AG09309 (cell line): ENCODE results near the gene STXBP5.

Experiments used
- DNase-seq: peaks from one replicate; pipeline ENCODE4 v3.0.0-alpha.2; 2010; ENCODE audit warnings: low read depth
- H3K4me3 ChIP-seq: 2 replicates; pipeline ENCODE4 v1.5.1; 2011; ENCODE audit warnings: mild to moderate bottlenecking, low read depth, low read length, moderate library complexity; ENCODE audit not compliant: control insufficient read depth
- CTCF ChIP-seq: IDR thresholded peaks from 2 replicates; pipeline ENCODE4 v1.5.1; 2011; ENCODE audit warnings: mild to moderate bottlenecking, low read depth, low read length, inconsistent platforms; ENCODE audit not compliant: insufficient read depth, control insufficient read depth; ENCODE audit errors: missing control alignments

Gene STXBP5

GRCh38 chr6:147401779-147402178 lies 197.6 kb downstream of the STXBP5 start:
- no peak overlapping the region for H3K4me3 ChIP-seq

GRCh38 chr6:147406783-147407182 lies 202.6 kb downstream of the STXBP5 start:
- H3K4me3 ChIP-seq, result no peak overlapping the region
- no peak for TF ChIP-seq CTCF
- DNase-seq, result no peak

More at GRCh38 chr6:147401779-147402178, 197.6 kb downstream of the STXBP5 start:
- no peak for DNase-seq
- no peak for TF ChIP-seq CTCF

DNA sequence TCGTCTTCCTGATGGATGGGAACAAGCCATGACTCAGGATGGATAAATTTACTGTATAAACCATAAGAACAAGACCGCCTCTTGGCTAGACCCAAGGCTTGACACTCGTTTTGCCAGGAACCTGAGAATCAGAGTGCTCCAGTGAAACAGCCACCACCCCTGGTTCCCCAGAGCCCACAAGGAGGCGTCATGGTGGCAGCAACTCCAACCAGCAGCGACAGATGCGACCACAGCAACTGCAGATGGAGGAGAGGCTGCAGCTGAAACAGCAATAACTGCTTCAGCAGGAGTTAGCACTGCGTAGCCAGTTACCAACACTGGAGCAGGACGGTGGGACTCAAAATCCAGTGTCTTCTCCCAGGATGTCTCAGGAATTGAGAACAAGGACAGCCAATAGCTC lies 203.4 kb downstream of the STXBP5 start:
- DNase-seq, result no peak
- TF ChIP-seq CTCF, result no peak
- no peak overlapping the region for H3K4me3 ChIP-seq

DNA sequence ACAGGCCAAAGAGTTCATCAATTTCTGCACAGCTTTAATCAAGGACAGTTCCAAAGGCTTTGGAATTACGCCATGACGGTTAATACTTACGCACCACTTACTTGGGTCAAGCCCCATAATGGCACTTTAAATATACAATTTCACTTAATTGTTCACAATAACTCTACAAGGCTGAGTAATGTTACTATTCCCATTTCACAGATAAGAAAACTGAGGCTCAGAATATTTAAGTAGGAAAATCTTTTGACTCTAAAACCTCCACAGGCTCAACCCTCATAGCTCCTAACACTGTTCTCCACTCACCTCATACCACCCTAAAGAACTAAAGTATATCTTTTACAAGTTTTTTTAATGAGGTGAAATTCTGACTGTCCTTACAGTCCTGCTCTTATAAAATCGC lies 212.4 kb downstream of the STXBP5 start:
- no peak overlapping the region for H3K4me3 ChIP-seq
- DNase-seq, result no peak
- TF ChIP-seq CTCF, result no peak

GRCh38 chr6:147417954-147418353 lies 213.7 kb downstream of the STXBP5 start:
- no peak for TF ChIP-seq CTCF
- H3K4me3 ChIP-seq, result no peak overlapping the region
- DNase-seq, result no peak

DNA sequence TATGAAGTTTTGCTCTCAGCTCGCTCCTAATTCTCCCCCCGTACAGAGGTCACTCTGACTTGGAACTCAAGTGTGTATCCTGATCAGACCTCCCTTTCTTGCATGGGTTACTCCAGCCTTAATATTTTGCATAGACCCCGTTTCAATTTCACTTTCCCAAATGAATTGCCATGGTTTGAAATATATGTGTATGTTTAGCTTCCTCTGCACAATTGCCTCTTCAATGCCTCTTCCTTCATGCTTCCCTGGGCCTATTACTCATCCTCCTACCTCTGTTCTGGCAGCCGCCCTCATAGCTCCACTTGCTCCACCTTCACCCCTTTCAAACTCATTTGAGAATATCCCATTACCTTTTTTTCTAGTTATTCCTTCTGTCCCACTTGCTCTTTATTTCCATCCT lies 214.3 kb downstream of the STXBP5 start:
- TF ChIP-seq CTCF, result no peak
- DNase-seq, result no peak
- H3K4me3 ChIP-seq, result no peak overlapping the region

DNA sequence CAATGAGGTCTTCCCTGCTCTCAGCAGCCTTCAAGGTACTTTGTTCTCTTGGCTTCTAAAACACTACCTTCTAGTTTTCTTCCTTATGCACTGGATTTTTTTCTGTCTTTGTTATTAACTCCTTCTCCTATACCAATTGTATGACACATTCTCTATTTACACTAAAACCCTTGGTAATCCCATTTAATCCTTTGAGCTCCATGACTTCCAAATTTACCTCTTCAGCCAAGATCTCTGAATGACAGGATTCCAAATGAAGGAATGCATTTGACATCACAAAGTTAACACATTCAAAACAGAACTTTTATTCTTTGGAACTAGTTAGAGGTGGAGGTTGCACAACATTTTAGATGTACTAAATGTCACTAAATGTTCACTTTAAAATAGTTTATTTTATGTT lies 217.7 kb downstream of the STXBP5 start:
- no peak for DNase-seq
- TF ChIP-seq CTCF, result no peak
- H3K4me3 ChIP-seq, result no peak overlapping the region
